ENCODE results near the gene NEDD4L. TPM values are rescaled to one million over a fixed set of nuclear protein-coding genes. Genes with fewer than 3 reads are reported as not detected.

The NEDD4L gene
- total RNA-seq, 1 experiment from 2014 or later = 42.9 TPM

DNA sequence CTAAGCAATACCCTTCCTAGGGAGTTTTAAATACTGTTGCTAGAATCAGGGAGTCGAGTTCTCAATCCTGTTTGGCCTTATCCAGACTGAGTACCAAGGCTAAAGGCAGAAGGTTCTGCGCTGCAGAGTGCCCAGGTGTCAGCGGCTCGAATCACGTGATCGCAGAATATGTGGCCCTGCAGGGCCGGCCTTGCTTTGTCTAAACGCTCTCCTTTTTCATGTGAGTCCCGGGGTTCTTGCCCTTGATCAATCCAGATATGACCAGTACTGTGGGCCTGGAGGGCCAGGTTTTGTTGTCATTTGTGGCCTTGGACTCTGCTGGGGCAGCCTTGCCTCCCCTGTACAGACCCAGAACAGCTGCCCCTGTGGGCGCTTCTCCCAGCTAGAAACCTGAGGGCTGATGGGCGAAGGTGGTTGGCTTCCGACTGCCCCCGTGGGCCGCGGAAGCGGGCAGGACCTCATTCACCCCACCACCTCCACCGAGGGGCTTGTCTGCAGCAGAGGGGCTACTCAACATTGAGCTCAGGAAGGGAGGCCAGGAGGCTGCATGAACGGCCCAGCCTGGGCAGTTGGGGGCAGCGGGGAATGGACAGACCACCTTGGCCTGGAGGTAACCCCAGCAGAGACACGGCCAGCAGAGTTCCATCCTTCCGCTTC lies 359.9 kb downstream of the NEDD4L start:
- POLR2A ChIA-PET = no interaction called here
- H3K4me3 ChIP-seq (ENCODE audit: low read depth in 2 of 2, low read length in 2 of 2) = no peak overlapping the region
- TF ChIP-seq SIN3A (IDR thresholded peaks at IDR 0.05; ENCODE audit: borderline replicate concordance, insufficient read depth, low read depth, low read length) (no peak), POLR2AphosphoS5 (IDR thresholded peaks at IDR 0.05; ENCODE audit: low read depth, low read length) (no peak), REST (IDR thresholded peaks at IDR 0.05; ENCODE audit: insufficient read depth in 1 of 2, low read depth in 2 of 2, low read length in 1 of 2) (no peak), TCF7L2 (IDR thresholded peaks at IDR 0.05; ENCODE audit: low read depth, low read length) (no peak)
- TF ChIP-seq, protein P1, sequence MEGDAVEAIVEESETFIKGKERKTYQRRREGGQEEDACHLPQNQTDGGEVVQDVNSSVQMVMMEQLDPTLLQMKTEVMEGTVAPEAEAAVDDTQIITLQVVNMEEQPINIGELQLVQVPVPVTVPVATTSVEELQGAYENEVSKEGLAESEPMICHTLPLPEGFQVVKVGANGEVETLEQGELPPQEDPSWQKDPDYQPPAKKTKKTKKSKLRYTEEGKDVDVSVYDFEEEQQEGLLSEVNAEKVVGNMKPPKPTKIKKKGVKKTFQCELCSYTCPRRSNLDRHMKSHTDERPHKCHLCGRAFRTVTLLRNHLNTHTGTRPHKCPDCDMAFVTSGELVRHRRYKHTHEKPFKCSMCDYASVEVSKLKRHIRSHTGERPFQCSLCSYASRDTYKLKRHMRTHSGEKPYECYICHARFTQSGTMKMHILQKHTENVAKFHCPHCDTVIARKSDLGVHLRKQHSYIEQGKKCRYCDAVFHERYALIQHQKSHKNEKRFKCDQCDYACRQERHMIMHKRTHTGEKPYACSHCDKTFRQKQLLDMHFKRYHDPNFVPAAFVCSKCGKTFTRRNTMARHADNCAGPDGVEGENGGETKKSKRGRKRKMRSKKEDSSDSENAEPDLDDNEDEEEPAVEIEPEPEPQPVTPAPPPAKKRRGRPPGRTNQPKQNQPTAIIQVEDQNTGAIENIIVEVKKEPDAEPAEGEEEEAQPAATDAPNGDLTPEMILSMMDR (IDR thresholded peaks at IDR 0.05) = no peak
- H3K4me1 ChIP-seq (ENCODE audit: control insufficient read depth, insufficient read depth, low read length) = no peaks in the 10 kb centered on the region
- BruUV-seq (replicated peaks) = no TSS peak
- H3K27me3 ChIP-seq (ENCODE audit: control insufficient read depth, insufficient read depth, low read length) = no peaks in the 10 kb centered on the region
- H3K36me3 ChIP-seq (ENCODE audit: control insufficient read depth, insufficient read depth, low read length) = no peaks in the 10 kb centered on the region
- CTCF ChIA-PET = no interaction called here
- in situ Hi-C loops (cut with HindIII; ENCODE audit: low pct_unique_long_range_greater_than_20kb, low sequenced_read_pairs) = no loop called here
- intact Hi-C loops (cut with micrococcal nuclease; ENCODE audit: unreplicated experiment) = loop anchor here (5.0 kb wide), 1 partner anchor 88 kb away; no protein-coding TSS in a partner anchor
- ATAC-seq (no peak), DNase-seq (ENCODE audit: low read depth, low spot score) (no peak)
- H3K27ac ChIP-seq (ENCODE audit: low read length) = no peak overlapping the region
- H3K9me3 ChIP-seq (ENCODE audit: control insufficient read depth, insufficient read depth, low read depth, low read length) = no peaks in the 10 kb centered on the region

DNA sequence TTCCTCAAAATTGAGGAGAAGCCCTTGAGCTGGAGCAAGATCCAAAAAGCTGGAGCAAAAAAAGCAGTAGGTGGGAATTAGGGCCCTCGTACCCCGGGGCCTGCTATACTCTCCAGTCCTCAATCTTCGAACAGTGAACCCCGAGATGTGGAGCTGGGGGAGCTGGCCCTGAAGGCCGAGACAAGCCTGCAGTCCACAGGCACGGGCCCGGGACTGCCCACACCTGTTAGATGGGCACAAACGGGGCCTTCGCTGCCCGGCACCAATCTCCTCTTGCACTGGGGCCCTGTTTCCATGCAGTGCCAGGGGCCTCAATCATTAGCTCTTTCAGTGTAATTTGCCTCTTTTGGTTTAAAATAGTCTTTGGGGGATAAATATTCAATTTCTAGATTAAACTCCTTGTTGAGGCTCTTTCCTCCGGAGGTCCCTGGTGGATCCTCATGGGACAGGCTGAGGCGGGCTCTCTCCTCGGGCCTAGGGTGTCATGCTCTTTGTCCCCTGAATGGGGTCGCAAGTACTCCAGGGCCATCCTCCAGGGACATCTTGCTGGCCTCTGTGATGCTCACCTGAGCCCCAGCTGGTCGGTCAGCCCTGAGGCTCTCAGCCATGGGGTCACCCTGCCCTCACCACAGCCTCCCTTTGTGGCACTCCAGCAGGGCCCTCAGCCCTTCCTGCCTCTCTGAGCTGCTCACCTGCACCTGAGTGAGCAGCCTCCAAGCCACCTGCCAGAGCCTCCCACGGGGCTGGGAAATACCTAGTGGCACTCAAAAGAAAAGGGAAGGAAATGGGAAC lies 361.3 kb downstream of the NEDD4L start:
- no TSS peak for BruUV-seq (replicated peaks)
- no peaks in the 10 kb centered on the region for H3K4me1 ChIP-seq (ENCODE audit: control insufficient read depth, insufficient read depth, low read length)
- no peaks in the 10 kb centered on the region for H3K36me3 ChIP-seq (ENCODE audit: control insufficient read depth, insufficient read depth, low read length)
- no peaks in the 10 kb centered on the region for H3K27me3 ChIP-seq (ENCODE audit: control insufficient read depth, insufficient read depth, low read length)
- in situ Hi-C loops (cut with HindIII; ENCODE audit: low pct_unique_long_range_greater_than_20kb, low sequenced_read_pairs) (no loop called here), intact Hi-C loops (cut with micrococcal nuclease; ENCODE audit: unreplicated experiment) (no loop called here)
- POLR2A ChIA-PET = no interaction called here
- CTCF ChIA-PET = no interaction called here
- H3K27ac ChIP-seq (ENCODE audit: low read length) = no peak overlapping the region
- no peak overlapping the region for H3K4me3 ChIP-seq (ENCODE audit: low read depth in 2 of 2, low read length in 2 of 2)
- H3K9me3 ChIP-seq (ENCODE audit: control insufficient read depth, insufficient read depth, low read depth, low read length) = no peaks in the 10 kb centered on the region
- DNase-seq (ENCODE audit: low read depth, low spot score) (no peak), ATAC-seq (no peak)
- TF ChIP-seq REST (IDR thresholded peaks at IDR 0.05; ENCODE audit: insufficient read depth in 1 of 2, low read depth in 2 of 2, low read length in 1 of 2) = no peak
- TF ChIP-seq TCF7L2 (IDR thresholded peaks at IDR 0.05; ENCODE audit: low read depth, low read length) = no peak
- TF ChIP-seq, protein P1 (IDR thresholded peaks at IDR 0.05) = no peak
- no peak for TF ChIP-seq SIN3A (IDR thresholded peaks at IDR 0.05; ENCODE audit: borderline replicate concordance, insufficient read depth, low read depth, low read length)
- TF ChIP-seq POLR2AphosphoS5 (IDR thresholded peaks at IDR 0.05; ENCODE audit: low read depth, low read length) = no peak
